Posterior cingulate gyrus (tissue), 11 donors: Measurements from ENCODE around the gene DRAM1.
"Not testable (repeated sequence)": the region's sequence is repeated elsewhere in the genome, so short reads cannot be mapped to it uniquely, and the experiment has no call there.

Experiments used
- DNase-seq, 10 donors: peaks; one replicate each; pipeline versions ENCODE4 v3.0.0 to v3.0.0-alpha.2; 2020 to 2021; ENCODE audit warnings: mixed read lengths in 3 of 10
- intact Hi-C: fragments of 100-400 bp; cut with DNase I; formaldehyde crosslinking; loops from one replicate; pipeline ENCODE4 v1.15.1; 2023

Gene DRAM1

DNA sequence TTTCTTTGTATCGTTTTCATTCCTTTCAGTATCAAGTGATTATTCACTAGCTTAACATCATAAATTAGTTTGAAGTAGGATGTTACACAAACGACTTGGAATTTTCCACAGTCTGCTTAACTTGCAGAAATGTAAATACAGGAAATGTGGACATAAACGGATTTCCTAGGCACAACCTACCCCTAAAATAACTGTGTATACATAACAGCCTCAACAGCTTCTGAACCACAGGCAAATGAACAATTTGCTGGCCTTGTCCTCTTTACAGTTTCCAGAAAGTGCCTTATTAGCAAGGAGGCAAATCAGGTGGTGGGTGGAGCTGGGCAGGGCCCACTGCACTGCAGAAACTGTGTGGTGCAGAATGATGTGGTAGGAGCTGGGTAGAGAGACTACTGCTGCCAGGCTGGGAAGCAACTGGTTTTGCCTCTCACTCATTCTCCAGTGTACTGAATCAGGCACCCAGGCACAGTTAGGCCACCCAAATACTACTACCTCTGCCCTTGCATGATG is 14.1 kb downstream of the DRAM1 start:
- intact Hi-C loops: no loop called here

DNA sequence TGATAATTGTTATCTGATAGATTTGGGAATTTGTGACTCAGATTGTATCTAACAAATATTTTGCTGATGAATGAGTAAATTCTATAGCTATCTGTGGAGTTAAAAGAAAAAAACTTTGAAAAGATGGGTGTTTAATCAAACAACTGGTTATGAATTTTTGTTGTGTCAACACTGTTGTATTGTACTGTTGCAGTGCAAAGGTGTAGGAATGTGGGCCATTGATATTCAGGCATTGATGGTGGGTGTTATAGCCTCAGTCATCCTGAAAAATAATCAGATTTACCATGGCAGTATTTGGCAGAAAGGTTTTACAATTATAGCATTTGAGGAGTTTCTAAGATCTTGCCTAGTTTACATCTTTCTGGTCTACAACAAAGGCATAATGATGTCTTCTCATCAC is 15.4 kb downstream of the DRAM1 start:
- no peak for DNase-seq
- intact Hi-C loops: no loop called here

More for the DNA sequence above, 14.1 kb downstream of the DRAM1 start:
- DNase-seq: no peak

DNA sequence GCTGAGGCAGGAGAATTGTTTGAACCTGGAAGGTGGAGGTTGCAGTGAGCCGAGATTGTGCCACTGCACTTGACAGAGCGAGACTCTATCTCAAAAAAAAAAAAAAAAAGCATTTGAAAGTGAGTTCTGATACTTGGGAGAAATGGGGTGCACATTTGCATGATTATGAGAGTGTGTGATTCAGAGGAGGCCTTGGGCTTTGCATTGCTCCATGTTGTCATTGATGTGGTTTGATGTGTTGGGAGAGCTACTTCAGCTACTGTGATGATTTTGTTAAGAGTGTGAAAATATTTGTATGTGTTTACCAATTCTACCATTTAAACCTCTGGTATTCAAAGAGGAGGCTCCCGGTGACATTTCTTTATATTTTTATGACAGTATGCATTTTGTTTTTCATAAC is 24.4 kb downstream of the DRAM1 start:
- DNase-seq: no peak
- intact Hi-C loops: no loop called here

DNA sequence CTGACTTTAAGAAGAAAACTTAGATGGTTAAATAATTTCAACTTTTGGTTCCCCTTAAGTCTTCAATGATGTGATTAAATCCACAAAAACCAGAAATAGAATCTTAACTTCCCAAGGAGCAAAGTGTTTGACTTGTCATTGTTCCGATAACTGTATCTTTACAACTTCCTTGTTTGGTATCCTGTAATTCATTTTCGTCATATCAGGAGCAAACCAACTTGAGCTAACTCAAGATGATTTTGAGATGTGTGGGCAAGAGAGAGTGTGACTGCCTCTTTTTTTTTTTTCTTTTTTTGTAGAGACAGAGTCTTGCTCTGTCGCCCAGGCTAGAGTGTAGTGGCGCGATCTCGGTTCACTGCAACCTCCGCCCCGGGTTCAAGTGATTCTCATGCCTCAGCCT is 25.3 kb downstream of the DRAM1 start:
- intact Hi-C loops: no loop called here
- no peak for DNase-seq

DNA sequence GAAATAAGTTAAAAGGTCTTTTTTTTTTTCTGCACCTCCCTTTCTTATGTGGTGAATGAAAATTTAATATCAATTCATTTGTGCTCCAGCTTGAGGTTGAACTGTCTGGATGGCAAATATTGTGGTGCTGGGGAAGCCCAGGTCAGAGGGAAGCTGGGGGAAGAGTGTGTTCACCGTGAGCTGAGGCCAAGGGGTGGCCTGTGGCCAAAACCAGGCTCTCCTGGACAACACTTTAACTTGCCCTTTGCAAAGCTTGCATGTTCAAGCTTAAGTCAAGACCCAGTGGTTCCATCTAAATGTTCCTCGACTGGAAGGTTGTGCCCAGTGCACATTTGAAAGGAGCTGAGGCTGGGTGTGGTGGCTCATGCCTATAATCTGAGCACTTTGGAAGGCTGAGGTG is 28.8 kb downstream of the DRAM1 start:
- no peak for DNase-seq
- intact Hi-C loops: no loop called here

- intact Hi-C loops: no loop called here
- no peak for DNase-seq
These were observed 31.0 kb downstream of the DRAM1 start for GRCh38 chr12:101908395-101908794.

GRCh38 chr12:101909646-101910045 is 32.3 kb downstream of the DRAM1 start:
- intact Hi-C loops: no loop called here
- no peak for DNase-seq

DNA sequence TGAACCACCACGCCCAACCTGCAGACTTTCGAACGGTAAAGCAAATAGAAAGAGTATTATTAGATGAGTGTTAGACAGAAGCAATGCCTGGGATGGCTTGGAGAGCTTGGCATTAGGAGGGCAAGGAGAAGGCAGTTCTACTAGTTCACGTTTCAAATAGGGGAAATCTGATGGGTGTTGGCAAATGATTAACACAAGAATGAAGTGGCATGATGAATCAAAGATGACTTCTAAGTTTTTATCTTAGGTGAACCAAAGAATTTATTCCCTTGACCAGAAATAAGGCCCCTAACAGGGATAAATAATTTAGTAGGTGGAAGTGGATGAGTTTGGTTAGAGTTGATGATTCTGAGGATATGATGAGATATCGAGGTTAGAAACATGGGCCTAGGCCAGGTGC is 38.5 kb downstream of the DRAM1 start:
- intact Hi-C loops: no loop called here
- DNase-seq: no peak

- DNase-seq, intact Hi-C loops: not testable (repeated sequence)
These were observed 41.4 kb downstream of the DRAM1 start for GRCh38 chr12:101918805-101919204.

GRCh38 chr12:101919447-101919846 is 42.1 kb downstream of the DRAM1 start:
- no peak for DNase-seq
- intact Hi-C loops: no loop called here

DNA sequence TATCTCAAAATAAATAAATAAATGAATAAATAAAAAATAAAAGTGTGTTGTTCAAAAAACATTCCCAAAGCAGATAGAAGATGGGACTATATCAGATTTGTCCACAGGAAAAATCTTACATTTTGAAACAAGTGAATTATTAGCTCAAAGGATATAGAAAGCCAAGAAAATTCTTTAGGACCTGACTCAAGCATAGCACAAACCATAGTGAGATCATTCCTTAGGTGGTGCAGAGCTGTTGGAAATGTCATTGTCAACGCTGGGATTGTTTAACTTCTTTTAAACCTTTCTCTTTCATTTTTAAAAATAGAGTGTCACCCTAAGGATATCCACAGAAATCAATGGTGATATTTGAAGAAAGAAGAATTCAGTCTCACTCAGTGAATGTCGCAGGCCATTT is 43.5 kb downstream of the DRAM1 start:
- intact Hi-C loops: no loop called here
- DNase-seq: no peak

DNA sequence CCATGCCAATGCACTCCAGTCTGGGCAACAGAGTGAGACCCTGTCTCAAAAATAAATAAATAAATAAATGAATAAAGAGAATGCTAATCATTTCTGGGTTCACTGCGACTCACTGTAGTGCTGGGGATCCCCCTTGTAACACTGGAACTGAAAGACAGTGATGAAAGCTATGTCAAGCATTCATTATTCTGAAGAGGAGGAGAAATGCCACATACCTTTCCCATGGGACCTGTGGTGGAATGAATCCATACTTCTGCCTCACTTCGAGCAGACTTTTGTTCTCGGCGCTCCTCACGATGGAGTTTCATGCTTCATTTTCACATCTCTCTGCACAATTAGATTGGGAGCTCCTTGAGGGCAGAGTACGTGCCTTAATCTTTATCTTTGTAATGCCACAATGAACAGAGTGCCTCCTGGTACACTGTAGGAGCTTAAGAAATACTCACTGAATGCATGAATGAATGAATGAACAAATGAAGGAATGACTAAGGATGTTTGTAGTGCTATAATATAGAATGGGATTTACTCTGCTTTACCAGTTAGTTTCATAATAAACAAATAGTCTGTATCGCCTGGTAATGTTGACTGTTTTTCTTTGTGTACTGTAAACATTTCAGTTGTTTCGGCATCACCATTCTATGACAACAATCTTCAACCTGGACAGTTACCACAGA is 45.8 kb downstream of the DRAM1 start:
- DNase-seq: no peak
- intact Hi-C loops: no loop called here

GRCh38 chr12:101924618-101925017 is 47.2 kb downstream of the DRAM1 start:
- no peak for DNase-seq
- intact Hi-C loops: no loop called here

DNA sequence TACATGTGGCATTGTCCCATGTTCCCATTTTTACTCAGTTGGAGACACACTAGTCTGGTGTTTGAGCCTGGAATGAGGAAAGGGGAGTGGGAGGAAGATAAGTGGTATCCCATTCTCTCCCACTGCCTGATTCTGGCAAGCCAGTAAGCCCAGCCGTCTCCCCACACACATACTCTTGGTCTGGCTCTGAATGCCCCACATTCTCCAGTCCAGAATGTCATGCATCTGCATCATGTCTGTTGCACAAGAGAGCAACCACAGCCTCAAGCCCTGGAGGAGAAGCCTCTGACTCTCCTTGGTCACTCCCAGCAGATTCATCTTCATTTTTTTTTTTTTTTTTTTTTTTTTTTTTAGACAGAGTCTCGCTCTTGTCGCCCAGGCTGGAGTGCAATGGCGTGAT is 48.0 kb downstream of the DRAM1 start:
- no peak for DNase-seq
- intact Hi-C loops: no loop called here

DNA sequence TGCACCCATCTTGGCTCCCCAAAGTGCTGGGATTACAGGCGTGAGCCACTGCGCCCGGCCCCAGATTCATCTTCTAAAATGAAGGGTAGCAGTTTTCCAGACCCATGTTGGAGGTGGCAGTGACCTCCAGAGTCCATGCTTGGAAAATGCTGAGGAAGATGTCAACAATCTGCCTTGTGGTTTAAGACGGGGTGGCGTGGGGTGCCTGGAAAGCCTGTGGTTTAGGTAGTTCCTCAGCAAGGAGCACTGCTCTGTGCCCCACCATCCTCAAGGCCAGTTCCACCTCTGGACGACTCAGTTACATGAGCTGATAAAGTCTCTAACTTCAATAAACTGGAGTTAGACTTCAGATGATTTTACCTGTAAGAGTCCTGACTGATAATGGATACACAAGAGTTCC is 48.6 kb downstream of the DRAM1 start:
- DNase-seq: no peak
- intact Hi-C loops: no loop called here

DNA sequence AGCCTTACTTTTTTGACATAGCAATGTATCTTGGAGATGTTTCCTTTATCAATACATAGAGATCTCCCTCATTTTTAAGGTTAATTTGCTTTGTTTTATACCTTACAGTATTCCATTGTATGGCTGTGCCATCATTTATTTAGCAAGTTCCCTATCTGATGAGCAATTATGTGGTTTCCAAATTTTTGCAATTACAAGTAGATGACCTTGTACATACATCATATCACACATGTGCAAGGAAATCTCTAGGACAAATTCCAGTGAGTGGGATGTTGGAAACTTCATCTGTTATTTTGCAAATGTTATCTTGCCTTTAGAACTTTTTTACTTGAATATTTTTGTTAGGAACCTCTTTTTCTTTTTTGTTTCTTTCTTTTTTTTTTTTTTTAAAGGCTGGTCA is 49.7 kb downstream of the DRAM1 start:
- intact Hi-C loops: no loop called here
- DNase-seq: no peak

- DNase-seq: no peak
- intact Hi-C loops: no loop called here
These were observed 50.6 kb downstream of the DRAM1 start for GRCh38 chr12:101927999-101928398.

GRCh38 chr12:101928556-101928955 is 51.2 kb downstream of the DRAM1 start:
- intact Hi-C loops: no loop called here
- no peak for DNase-seq

- intact Hi-C loops: loop anchor here (10.0 kb wide), 1 partner anchor 835 kb away; no protein-coding TSS in a partner anchor
- DNase-seq: no peak
These were observed 52.1 kb downstream of the DRAM1 start for GRCh38 chr12:101929365-101930041.

- no peak for DNase-seq
- intact Hi-C loops: loop anchor here (10.0 kb wide), 1 partner anchor 833 kb away; no protein-coding TSS in a partner anchor
These were observed 54.3 kb downstream of the DRAM1 start for GRCh38 chr12:101931498-101932326.

DNA sequence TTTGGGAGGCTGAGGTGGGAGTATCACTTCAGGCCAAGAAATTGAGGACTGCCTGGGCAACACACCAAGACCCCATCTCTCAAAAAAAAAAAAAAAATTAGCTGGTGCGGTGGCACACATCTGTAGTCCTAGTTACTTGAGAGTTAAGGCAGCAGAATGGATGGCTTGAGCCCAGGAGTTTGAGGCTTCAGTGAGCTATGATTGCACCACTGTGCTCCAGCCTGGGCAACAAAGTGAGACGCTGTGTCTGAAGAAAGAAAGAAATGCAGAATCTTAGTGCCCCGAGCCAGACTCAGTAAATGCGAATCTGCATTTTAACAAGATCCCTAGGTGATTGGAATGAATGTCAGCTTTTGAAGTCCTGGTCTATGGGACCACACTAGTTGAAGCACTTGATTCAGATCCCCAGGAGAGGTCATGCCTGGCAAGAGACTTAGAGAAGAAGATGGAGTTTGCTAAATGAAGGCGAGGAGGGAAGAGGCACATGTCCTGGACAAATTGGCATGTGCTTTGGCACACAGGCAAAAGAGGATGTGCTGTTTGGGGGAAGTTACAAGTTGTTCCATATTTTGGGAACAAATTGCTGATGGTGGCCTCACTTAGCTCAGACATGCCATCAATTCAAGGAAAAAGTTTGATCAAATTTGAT is 56.6 kb downstream of the DRAM1 start:
- intact Hi-C loops: loop anchor here (10.0 kb wide), 1 partner anchor 831 kb away; no protein-coding TSS in a partner anchor
- no peak for DNase-seq
